SK-N-SH treated with all-trans-retinoic acid at 6 μM for 48 hours (cell line): Measurements from ENCODE around the gene PIGA.

Source experiments
- ATAC-seq: fragments of 200-7000 bp; cut with Tn5 transposase; 3 replicates; pipeline ENCODE4 v1.9.1; 2020; ENCODE audit warnings: mild to moderate bottlenecking, moderate library complexity
- ARNTL ChIP-seq: fragments of 450-650 bp; formaldehyde crosslinking; IDR thresholded peaks from 2 replicates; pipeline ENCODE4 v1.5.0; 2020; ENCODE audit warnings: low read depth, mild to moderate bottlenecking, moderate library complexity, borderline replicate concordance
- CSRNP3 ChIP-seq: fragments of 250-450 bp; sonication (Bioruptor Pico); IDR thresholded peaks from 2 replicates; pipeline ENCODE4 v1.5.1; 2021; ENCODE audit warnings: mild to moderate bottlenecking, moderate library complexity
- ESRRG ChIP-seq: fragments of 250-450 bp; sonication (Bioruptor Pico); IDR thresholded peaks from 2 replicates; pipeline ENCODE4 v1.6.1; 2021; ENCODE audit warnings: mild to moderate bottlenecking
- GLIS3 ChIP-seq: fragments of 250-450 bp; sonication (Bioruptor Pico); IDR thresholded peaks from 2 replicates; pipeline ENCODE4 v1.5.0; 2020; ENCODE audit warnings: mild to moderate bottlenecking, moderate library complexity
- ISL1 ChIP-seq: fragments of 250-450 bp; sonication (Bioruptor Pico); IDR thresholded peaks from 2 replicates; pipeline ENCODE4 v2.1.2; 2022; ENCODE audit warnings: mild to moderate bottlenecking, moderate library complexity
- OSR1 ChIP-seq: fragments of 250-450 bp; sonication (Bioruptor Pico); IDR thresholded peaks from 2 replicates; pipeline ENCODE4 v1.8.0; 2022; ENCODE audit warnings: moderate library complexity, mild to moderate bottlenecking, inconsistent platforms
- PATZ1 ChIP-seq: fragments of 250-450 bp; sonication (Bioruptor Pico); IDR thresholded peaks from 2 replicates; pipeline ENCODE4 v1.8.0; 2020; ENCODE audit warnings: mild to moderate bottlenecking, moderate library complexity, borderline replicate concordance
- POU6F1 ChIP-seq: fragments of 250-450 bp; sonication (Bioruptor Pico); IDR thresholded peaks from 2 replicates; pipeline ENCODE4 v1.8.0; 2021; ENCODE audit warnings: low read depth, mild to moderate bottlenecking, moderate library complexity, borderline replicate concordance
- RARB ChIP-seq: fragments of 250-450 bp; sonication (Bioruptor Pico); IDR thresholded peaks from 2 replicates; pipeline ENCODE4 v1.8.0; 2021; ENCODE audit warnings: mild to moderate bottlenecking, moderate library complexity
- SNAI2 ChIP-seq: fragments of 250-450 bp; sonication (Bioruptor Pico); IDR thresholded peaks from 2 replicates; pipeline ENCODE4 v1.5.0; 2020; ENCODE audit warnings: mild to moderate bottlenecking, moderate library complexity
- TCF4 ChIP-seq: fragments of 250-450 bp; sonication (Bioruptor Pico); IDR thresholded peaks from 2 replicates; pipeline ENCODE4 v1.8.0; 2021; ENCODE audit warnings: mild to moderate bottlenecking, moderate library complexity, borderline replicate concordance
- TOX ChIP-seq: fragments of 250-450 bp; sonication (Bioruptor Pico); IDR thresholded peaks from 2 replicates; pipeline ENCODE4 v1.8.0; 2021; ENCODE audit warnings: mild to moderate bottlenecking, moderate library complexity, borderline replicate concordance
- TSHZ2 ChIP-seq: fragments of 250-450 bp; sonication (Bioruptor Pico); IDR thresholded peaks from 2 replicates; pipeline ENCODE4 v1.5.0; 2020; ENCODE audit warnings: mild to moderate bottlenecking, moderate library complexity
- ZC3H10 ChIP-seq: fragments of 250-450 bp; sonication (Bioruptor Pico); IDR thresholded peaks from 2 replicates; pipeline ENCODE4 v1.5.1; 2021; ENCODE audit warnings: mild to moderate bottlenecking, moderate library complexity
- ZFP3 ChIP-seq: fragments of 250-450 bp; sonication (Bioruptor Pico); IDR thresholded peaks from 2 replicates; pipeline ENCODE4 v1.5.0; 2020; ENCODE audit warnings: mild to moderate bottlenecking, moderate library complexity
- ZFP30 ChIP-seq: fragments of 450-650 bp; formaldehyde crosslinking; IDR thresholded peaks from 2 replicates; pipeline ENCODE4 v1.5.0; 2022; ENCODE audit warnings: mild to moderate bottlenecking, moderate library complexity
- ZNF565 ChIP-seq: fragments of 450-650 bp; formaldehyde crosslinking; conservative IDR thresholded peaks from 2 replicates; pipeline ENCODE4 v1.5.0; 2020; ENCODE audit warnings: low read depth, mild to moderate bottlenecking, moderate library complexity
- ZNF70 ChIP-seq: fragments of 450-650 bp; formaldehyde crosslinking; IDR thresholded peaks from 2 replicates; pipeline ENCODE4 v1.5.0; 2020; ENCODE audit warnings: mild to moderate bottlenecking, moderate library complexity
- ZNF8 ChIP-seq: fragments of 450-650 bp; formaldehyde crosslinking; IDR thresholded peaks from 2 replicates; pipeline ENCODE4 v1.5.0; 2020; ENCODE audit warnings: mild to moderate bottlenecking, moderate library complexity

Gene PIGA

GRCh38 chrX:15319075-15319474 lies 16.2 kb downstream of the PIGA start:
- no peak for TF ChIP-seq PATZ1 (CRISPR knock-in tag)
- TF ChIP-seq, all 23 proteins: peak for 0
- no peak for ATAC-seq

GRCh38 chrX:15315509-15315908 lies 19.8 kb downstream of the PIGA start, which contains the start of gene ASB11:
ASB11 (minus strand) TSS chrX:15315640; CDS start chrX:15315605, 35 bp downstream.
- no peak for ATAC-seq

More at GRCh38 chrX:15315509-15315908, 19.8 kb downstream of the PIGA start, which contains the start of gene ASB11:
- TF ChIP-seq GLIS3 (CRISPR knock-in tag) (no peak), TSHZ2 (CRISPR knock-in tag) (no peak), ISL1 (CRISPR knock-in tag) (no peak), ZC3H10 (CRISPR knock-in tag) (no peak), ZNF565 (no peak), TCF4 (CRISPR knock-in tag) (no peak), ZFP30 (CRISPR knock-in tag) (no peak), ARNTL (CRISPR knock-in tag) (no peak), CSRNP3 (CRISPR knock-in tag) (no peak), SNAI2 (CRISPR knock-in tag) (no peak), PATZ1 (CRISPR knock-in tag) (no peak), POU6F1 (CRISPR knock-in tag) (no peak), OSR1 (CRISPR knock-in tag) (no peak), ZNF8 (CRISPR knock-in tag) (no peak), ZNF70 (CRISPR knock-in tag) (no peak), ESRRG (CRISPR knock-in tag) (no peak), ZFP3 (CRISPR knock-in tag) (no peak), RARB (CRISPR knock-in tag) (no peak), TOX (CRISPR knock-in tag) (no peak)
- TF ChIP-seq, all 23 proteins: peak for 0
